Measurements from ENCODE around the gene CCL28.
"Not testable (repeated sequence)": the region's sequence is repeated elsewhere in the genome, so short reads cannot be mapped to it uniquely, and the experiment has no call there.

The CCL28 gene

GRCh38 chr5:43410414-43410813, 1.8 kb downstream of the CCL28 start:
- no peak for DNase-seq (ENCODE audit: low read depth in 2 of 2)

GRCh38 chr5:43409809-43410271, 2.4 kb downstream of the CCL28 start:
- no peak for DNase-seq (ENCODE audit: low read depth in 2 of 2)

- DNase-seq (ENCODE audit: low read depth in 2 of 2): not testable (repeated sequence)
Measured at GRCh38 chr5:43402524-43403066, 9.6 kb downstream of the CCL28 start.

GRCh38 chr5:43401827-43402226, 10.4 kb downstream of the CCL28 start:
- no peak for DNase-seq (ENCODE audit: low read depth in 2 of 2)

- no peak for DNase-seq (ENCODE audit: low read depth in 2 of 2)
Measured at GRCh38 chr5:43400082-43400481, 12.1 kb downstream of the CCL28 start.

- DNase-seq (ENCODE audit: low read depth in 2 of 2): peak; percentile 23 to 52
Measured at GRCh38 chr5:43396762-43397304, 15.4 kb downstream of the CCL28 start.

- DNase-seq (ENCODE audit: low read depth in 2 of 2): no peak
Measured at GRCh38 chr5:43390471-43390870, 21.7 kb downstream of the CCL28 start.

GRCh38 chr5:43389679-43390329, 22.4 kb downstream of the CCL28 start:
- peak; percentile 25 to 39 for DNase-seq (ENCODE audit: low read depth in 2 of 2)

- no peak for DNase-seq (ENCODE audit: low read depth in 2 of 2)
Measured at GRCh38 chr5:43386960-43387362, 25.2 kb downstream of the CCL28 start.

GRCh38 chr5:43376496-43377140, 35.6 kb downstream of the CCL28 start:
- no peak for DNase-seq (ENCODE audit: low read depth in 2 of 2)

GRCh38 chr5:43371821-43372220, 40.4 kb downstream of the CCL28 start:
- DNase-seq (ENCODE audit: low read depth in 2 of 2): no peak

GRCh38 chr5:43370352-43370751, 41.8 kb downstream of the CCL28 start:
- no peak for DNase-seq (ENCODE audit: low read depth in 2 of 2)

GRCh38 chr5:43369651-43370050, 42.5 kb downstream of the CCL28 start:
- DNase-seq (ENCODE audit: low read depth in 2 of 2): no peak

- DNase-seq (ENCODE audit: low read depth in 2 of 2): no peak
Measured at GRCh38 chr5:43367909-43368669, 44.1 kb downstream of the CCL28 start.

- DNase-seq (ENCODE audit: low read depth in 2 of 2): no peak
Measured at GRCh38 chr5:43367453-43367852, 44.7 kb downstream of the CCL28 start.

GRCh38 chr5:43366680-43367246, 45.4 kb downstream of the CCL28 start:
- not testable (repeated sequence) for DNase-seq (ENCODE audit: low read depth in 2 of 2)

GRCh38 chr5:43365155-43365554, 47.0 kb downstream of the CCL28 start:
- DNase-seq (ENCODE audit: low read depth in 2 of 2): not testable (repeated sequence)

- no peak for DNase-seq (ENCODE audit: low read depth in 2 of 2)
Measured at GRCh38 chr5:43363445-43364152, 48.6 kb downstream of the CCL28 start.

- no peak for DNase-seq (ENCODE audit: low read depth in 2 of 2)
Measured at GRCh38 chr5:43362725-43363435, 49.3 kb downstream of the CCL28 start.

GRCh38 chr5:43358726-43359125, 53.5 kb downstream of the CCL28 start:
- DNase-seq (ENCODE audit: low read depth in 2 of 2): no peak
